NCI-H1092 treated with DMSO at 0.1 percent for 48 hours (cell line): ENCODE measurements around the gene PDCD7.
"Not testable (repeated sequence)": the region's sequence is repeated elsewhere in the genome, so short reads cannot be mapped to it uniquely, and the experiment has no call there.

ENCODE experiments used
- DNase-seq: peaks from one replicate; lab custom pipeline; 2025; lab: John Stamatoyannopoulos, UW

Gene PDCD7

GRCh38 chr15:65091946-65092770, 41.5 kb downstream of the PDCD7 start:
- no peak for DNase-seq

- DNase-seq, result no peak
Measured at GRCh38 chr15:65089206-65089824, 44.3 kb downstream of the PDCD7 start.

- no peak for DNase-seq
Measured at GRCh38 chr15:65088643-65089021, 45.0 kb downstream of the PDCD7 start.

- peak; percentile 16 for DNase-seq
Measured at GRCh38 chr15:65087873-65088642, 45.5 kb downstream of the PDCD7 start.

GRCh38 chr15:65087411-65087810, 46.2 kb downstream of the PDCD7 start:
- peak; percentile 2 for DNase-seq

GRCh38 chr15:65086680-65087111, 46.9 kb downstream of the PDCD7 start:
- DNase-seq, result no peak

GRCh38 chr15:65085990-65086679, 47.5 kb downstream of the PDCD7 start:
- DNase-seq, result no peak

GRCh38 chr15:65085207-65085753, 48.3 kb downstream of the PDCD7 start:
- DNase-seq, result no peak

GRCh38 chr15:65084500-65085206, 49.0 kb downstream of the PDCD7 start:
- DNase-seq, result no peak

- no peak for DNase-seq
Measured at GRCh38 chr15:65083262-65083701, 50.3 kb downstream of the PDCD7 start.

GRCh38 chr15:65082303-65082953, 51.2 kb downstream of the PDCD7 start:
- DNase-seq, result no peak

- DNase-seq, result no peak
Measured at GRCh38 chr15:65081758-65082157, 51.9 kb downstream of the PDCD7 start.

- DNase-seq, result no peak
Measured at GRCh38 chr15:65081270-65081669, 52.3 kb downstream of the PDCD7 start.

- DNase-seq, result no peak
Measured at GRCh38 chr15:65079580-65079979, 54.0 kb downstream of the PDCD7 start.

GRCh38 chr15:65077981-65078352, 55.6 kb downstream of the PDCD7 start:
- peak; percentile 6 for DNase-seq

- DNase-seq, result no peak
Measured at GRCh38 chr15:65077291-65077980, 56.2 kb downstream of the PDCD7 start.

GRCh38 chr15:65076486-65077290, 56.9 kb downstream of the PDCD7 start, which contains the start of gene KBTBD13:
Gene KBTBD13 (plus strand): TSS chr15:65076746. CDS start chr15:65076816, 70 bp downstream.
- DNase-seq, result no peak

GRCh38 chr15:65075607-65076395, 57.8 kb downstream of the PDCD7 start:
- not testable (repeated sequence) for DNase-seq
